ENCODE results near the gene MT1F.
"Not testable (repeated sequence)": the region's sequence is repeated elsewhere in the genome, so short reads cannot be mapped to it uniquely, and the experiment has no call there.

The MT1F gene

GRCh38 chr16:56657555-56658326 is at the start of gene MT1F:
Gene MT1F, plus strand, starts transcription at chr16:56657959. Its CDS starts 100 bp downstream, at chr16:56658059.
- DNase-seq (ENCODE audit: low read depth) = peak; percentile 56

GRCh38 chr16:56608043-56608875 is 49.5 kb upstream of the MT1F start, which contains the start of gene MT2A:
Gene MT2A, plus strand, starts transcription at chr16:56608584. Its CDS starts 72 bp downstream, at chr16:56608656.
- peak; percentile 99 for DNase-seq (ENCODE audit: low read depth)

GRCh38 chr16:56608876-56609462 is 48.8 kb upstream of the MT1F start:
- DNase-seq (ENCODE audit: low read depth) = no peak

GRCh38 chr16:56609463-56609921 is 48.3 kb upstream of the MT1F start:
- DNase-seq (ENCODE audit: low read depth) = peak; percentile 91

- peak; percentile 94 for DNase-seq (ENCODE audit: low read depth)
Observed at GRCh38 chr16:56610017-56610608, 47.6 kb upstream of the MT1F start.

GRCh38 chr16:56610609-56611111 is 47.1 kb upstream of the MT1F start:
- DNase-seq (ENCODE audit: low read depth) = peak; percentile 37

- peak; percentile 69 for DNase-seq (ENCODE audit: low read depth)
Observed at GRCh38 chr16:56611281-56611833, 46.4 kb upstream of the MT1F start.

GRCh38 chr16:56613706-56614105 is 44.1 kb upstream of the MT1F start:
- DNase-seq (ENCODE audit: low read depth) = no peak

- DNase-seq (ENCODE audit: low read depth) = peak; percentile 95
Observed at GRCh38 chr16:56614549-56614991, 43.2 kb upstream of the MT1F start.

- DNase-seq (ENCODE audit: low read depth) = peak; percentile 86
Observed at GRCh38 chr16:56615353-56615752, 42.4 kb upstream of the MT1F start.

GRCh38 chr16:56616608-56617211 is 41.0 kb upstream of the MT1F start:
- no peak for DNase-seq (ENCODE audit: low read depth)

GRCh38 chr16:56617212-56618085 is 40.3 kb upstream of the MT1F start:
- DNase-seq (ENCODE audit: low read depth) = peak; percentile 69

GRCh38 chr16:56618138-56618537 is 39.6 kb upstream of the MT1F start:
- no peak for DNase-seq (ENCODE audit: low read depth)

- DNase-seq (ENCODE audit: low read depth) = no peak
Observed at GRCh38 chr16:56620339-56620897, 37.3 kb upstream of the MT1F start.

GRCh38 chr16:56621665-56622445 is 35.9 kb upstream of the MT1F start:
- not testable (repeated sequence) for DNase-seq (ENCODE audit: low read depth)

GRCh38 chr16:56623184-56623583 is 34.6 kb upstream of the MT1F start:
- DNase-seq (ENCODE audit: low read depth) = not testable (repeated sequence)

GRCh38 chr16:56623637-56624036 is 34.1 kb upstream of the MT1F start:
- DNase-seq (ENCODE audit: low read depth) = no peak

- peak; percentile 86 for DNase-seq (ENCODE audit: low read depth)
Observed at GRCh38 chr16:56625140-56625942, 32.4 kb upstream of the MT1F start, which contains the start of gene MT1E. Gene MT1E, plus strand, starts transcription at chr16:56625781. Its CDS starts 71 bp downstream, at chr16:56625852.
